C4-2B (cell line): Measurements from ENCODE around the gene SUPT4H1.

ENCODE experiments used
- H3K27ac ChIP-seq: fragments of 450-650 bp; 2 replicates; pipeline ENCODE4 v1.5.1; 2017
- ZFX ChIP-seq: fragments of 450-650 bp; IDR thresholded peaks from 2 replicates; pipeline ENCODE4 v1.6.1; 2017
- TF ChIP-seq, protein P1 (sequence below): fragments of 450-650 bp; conservative IDR thresholded peaks from 2 replicates; pipeline ENCODE4 v1.5.1; 2017; ENCODE audit warnings: mild to moderate bottlenecking

The SUPT4H1 gene

DNA sequence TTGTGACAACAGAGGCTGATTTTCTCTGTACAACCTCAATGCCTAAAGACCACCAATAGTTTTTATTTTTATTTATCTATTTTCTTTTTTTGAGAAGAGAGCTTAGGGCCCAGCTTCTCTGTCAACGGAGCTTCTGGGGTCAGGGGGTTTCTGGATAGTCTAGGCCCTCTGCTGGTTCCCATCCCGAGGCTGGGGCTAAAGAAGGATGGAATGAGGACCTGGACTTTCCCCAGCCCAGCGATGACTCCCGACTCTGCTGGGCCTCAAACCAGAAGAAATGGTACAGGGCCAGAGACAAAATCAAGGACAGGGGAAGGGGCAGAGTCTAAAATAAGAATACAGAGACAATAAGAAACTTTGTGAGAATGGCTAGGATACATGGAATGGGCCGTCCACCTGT lies 17.7 kb downstream of the SUPT4H1 start:
- H3K27ac ChIP-seq: no peak overlapping the region
- TF ChIP-seq, protein P1, sequence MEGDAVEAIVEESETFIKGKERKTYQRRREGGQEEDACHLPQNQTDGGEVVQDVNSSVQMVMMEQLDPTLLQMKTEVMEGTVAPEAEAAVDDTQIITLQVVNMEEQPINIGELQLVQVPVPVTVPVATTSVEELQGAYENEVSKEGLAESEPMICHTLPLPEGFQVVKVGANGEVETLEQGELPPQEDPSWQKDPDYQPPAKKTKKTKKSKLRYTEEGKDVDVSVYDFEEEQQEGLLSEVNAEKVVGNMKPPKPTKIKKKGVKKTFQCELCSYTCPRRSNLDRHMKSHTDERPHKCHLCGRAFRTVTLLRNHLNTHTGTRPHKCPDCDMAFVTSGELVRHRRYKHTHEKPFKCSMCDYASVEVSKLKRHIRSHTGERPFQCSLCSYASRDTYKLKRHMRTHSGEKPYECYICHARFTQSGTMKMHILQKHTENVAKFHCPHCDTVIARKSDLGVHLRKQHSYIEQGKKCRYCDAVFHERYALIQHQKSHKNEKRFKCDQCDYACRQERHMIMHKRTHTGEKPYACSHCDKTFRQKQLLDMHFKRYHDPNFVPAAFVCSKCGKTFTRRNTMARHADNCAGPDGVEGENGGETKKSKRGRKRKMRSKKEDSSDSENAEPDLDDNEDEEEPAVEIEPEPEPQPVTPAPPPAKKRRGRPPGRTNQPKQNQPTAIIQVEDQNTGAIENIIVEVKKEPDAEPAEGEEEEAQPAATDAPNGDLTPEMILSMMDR: no peak
- no peak for TF ChIP-seq ZFX

DNA sequence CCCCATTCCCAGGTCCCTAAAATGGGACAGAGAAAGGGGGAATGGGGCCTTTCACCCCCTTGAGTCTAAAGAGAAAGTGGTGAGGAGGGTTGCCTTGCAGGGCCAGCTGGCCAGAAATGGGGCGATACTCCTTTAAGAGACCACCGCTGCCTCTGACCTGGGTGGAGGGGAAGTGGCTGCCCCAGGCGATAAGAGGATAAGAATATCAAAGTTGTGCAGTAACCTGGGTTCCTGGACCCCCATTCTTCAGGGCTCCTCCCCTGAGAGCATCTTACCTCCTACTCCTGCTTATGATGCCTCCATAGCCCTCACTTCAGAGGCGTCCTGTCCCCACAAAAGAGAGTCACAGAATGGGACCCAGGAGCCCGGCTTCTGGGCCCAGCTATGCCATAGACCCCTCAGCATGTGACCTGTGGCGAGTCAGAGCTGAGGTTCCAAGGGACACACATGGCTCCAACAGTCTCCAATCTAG lies 18.2 kb downstream of the SUPT4H1 start:
- no peak overlapping the region for H3K27ac ChIP-seq
- TF ChIP-seq ZFX: no peak
- TF ChIP-seq, protein P1: no peak

DNA sequence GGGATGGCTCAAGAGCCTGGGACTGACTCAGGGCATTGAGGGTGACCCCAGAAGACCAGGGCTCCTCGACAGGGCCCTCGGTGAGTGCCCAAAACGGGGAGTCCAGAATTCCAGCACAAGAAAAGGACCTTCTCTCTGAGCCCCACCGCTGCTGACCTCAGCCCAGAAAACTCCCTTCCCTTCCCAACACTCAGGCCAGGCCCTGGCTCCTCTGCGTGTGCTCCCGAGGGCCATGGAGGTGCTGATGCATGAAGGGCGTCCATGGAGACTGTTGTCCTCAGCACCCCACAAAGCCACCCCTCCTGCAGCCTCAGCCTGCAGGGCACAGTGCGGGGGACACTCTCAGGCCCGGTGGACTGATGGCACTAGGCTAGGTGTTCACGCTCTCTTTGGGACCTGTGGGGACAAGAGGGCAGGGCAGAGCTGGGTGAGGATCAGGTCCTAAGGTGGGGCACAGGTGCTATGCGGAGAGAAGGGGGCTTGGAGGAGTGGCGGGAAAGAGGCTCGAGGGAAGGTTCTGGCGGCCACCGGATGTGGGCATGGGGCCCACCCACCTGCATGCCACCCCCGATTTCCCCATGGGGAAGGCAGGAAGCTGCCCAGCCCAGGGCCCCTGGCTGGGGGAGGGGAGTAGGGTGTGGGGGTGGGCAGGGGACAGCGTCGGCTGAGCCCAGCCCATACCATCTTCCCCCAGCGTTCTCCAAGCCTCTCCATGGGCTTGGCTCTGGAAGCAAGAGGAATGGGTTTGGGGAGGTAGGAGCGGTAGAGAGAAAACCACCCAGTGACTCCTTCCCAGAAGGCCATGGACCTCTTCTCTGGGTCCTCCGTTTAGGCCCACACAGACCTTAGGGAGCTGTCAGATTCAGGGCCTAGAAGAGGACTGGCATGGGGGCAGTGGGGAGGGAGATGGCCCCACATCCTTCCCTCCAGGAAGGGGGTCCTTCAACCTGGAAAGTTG lies 18.9 kb downstream of the SUPT4H1 start:
- TF ChIP-seq, protein P1: no peak
- TF ChIP-seq ZFX: no peak
- H3K27ac ChIP-seq: no peak overlapping the region

DNA sequence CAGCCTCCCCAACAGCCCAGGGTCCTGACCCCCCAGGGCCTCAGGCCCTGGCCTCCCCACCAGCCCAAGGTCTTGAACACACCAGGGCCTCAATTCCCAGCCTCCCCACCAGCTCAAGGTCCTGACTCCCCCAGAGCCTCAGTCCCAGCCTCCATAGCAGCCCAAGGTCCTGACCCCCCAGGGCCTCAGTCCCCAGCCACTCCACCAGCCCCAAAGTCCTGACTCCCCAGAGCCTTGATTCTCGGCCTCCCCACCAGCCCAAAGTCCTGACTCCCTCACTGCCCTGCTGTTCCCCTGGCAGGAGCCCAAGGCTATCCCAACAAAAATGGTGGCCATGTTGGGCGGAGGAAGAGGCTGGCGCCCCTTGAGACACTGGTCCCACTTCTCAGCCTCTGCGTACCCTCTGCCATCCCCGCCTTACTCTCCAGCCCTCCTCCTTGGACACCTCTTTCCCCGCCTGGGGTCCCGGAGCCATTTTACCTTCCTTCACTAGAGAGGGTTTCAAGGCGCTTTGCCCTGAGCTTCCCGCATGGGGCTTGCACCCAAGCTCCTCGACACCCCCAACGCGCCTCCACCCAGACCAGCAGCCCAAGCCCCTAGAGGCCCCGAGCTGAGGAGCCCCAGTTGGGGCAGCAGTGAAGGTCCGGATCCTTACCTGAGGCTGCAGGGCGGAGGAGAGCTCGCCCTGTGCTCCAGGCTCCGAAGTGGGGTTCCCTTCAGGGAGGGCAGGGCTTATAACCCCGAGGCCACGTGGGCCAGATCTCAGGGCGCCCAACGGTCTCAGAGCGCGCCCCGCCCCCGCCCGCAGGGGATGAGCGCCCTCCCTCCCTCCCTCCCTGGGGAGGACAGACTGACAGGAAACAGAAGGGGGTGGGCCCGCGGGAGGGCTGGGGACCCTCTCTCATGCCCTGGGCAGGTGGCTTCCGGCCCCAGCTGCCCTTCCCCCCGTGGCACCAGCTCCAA lies 19.9 kb downstream of the SUPT4H1 start:
- H3K27ac ChIP-seq: no peak overlapping the region
- TF ChIP-seq, protein P1: no peak
- TF ChIP-seq ZFX: no peak

DNA sequence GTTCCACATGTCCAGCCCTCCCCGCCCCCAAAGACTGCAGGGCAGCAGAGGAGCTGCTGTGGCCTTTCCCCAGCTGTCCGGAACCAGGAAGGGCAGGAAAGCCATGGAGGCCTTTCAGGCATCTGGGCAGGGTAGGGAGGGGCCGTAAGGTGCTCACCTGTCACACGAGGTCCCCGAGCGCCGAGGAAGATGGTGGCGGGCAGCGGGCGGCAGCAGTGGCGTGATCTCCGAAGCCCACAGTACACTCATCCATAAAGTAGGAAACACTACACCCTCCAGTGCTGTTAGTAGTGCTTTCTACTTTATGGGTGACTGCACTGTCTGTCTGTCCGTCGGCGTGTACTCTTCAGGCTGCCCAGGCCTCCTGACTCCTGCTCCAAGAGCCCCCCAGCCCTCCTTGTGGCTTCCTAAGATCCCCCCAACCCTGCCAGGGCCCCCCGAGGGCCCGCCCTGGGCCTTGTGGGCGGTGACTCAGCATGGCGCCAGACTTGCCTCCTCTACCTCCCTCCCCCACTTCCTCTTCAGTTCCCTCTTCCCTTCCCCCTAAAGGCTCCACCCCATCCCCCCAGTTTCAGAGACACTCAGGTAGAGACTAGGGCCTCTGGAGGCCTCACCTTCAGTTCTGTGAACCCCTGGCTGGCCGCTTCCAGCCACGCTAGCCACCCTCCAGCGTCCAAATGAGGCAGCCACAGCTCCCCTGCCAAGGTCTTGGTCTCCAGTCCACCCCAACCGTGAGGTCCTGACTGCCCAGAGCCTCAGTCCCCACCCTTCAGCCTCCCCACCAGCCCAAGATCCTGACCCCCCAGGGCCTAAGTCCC lies 20.8 kb downstream of the SUPT4H1 start:
- no peak overlapping the region for H3K27ac ChIP-seq
- TF ChIP-seq, protein P1: no peak
- TF ChIP-seq ZFX: no peak

DNA sequence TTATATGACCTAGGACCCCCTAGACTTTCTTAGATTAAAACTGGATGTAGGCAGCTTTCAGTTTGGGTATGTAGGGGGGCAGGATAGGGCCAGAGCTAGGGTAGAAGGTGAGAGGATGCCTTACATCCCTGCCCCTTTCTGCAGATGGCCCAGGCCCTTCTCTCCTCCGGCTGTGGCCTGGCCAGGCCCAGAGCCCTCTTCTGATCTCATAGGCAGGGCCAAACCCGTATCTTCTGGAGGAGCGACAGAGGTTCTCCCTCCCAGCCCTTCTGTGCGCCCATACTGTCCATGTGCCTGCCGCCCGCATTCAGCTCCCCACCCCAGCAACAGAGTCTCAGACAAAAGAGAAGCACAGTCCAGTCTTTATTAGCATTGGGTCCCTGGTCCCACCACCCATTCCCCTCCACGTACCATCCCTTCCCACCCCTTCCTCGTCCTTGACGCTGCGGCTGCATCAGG lies 21.4 kb downstream of the SUPT4H1 start:
- H3K27ac ChIP-seq: no peak overlapping the region
- TF ChIP-seq, protein P1: no peak
- no peak for TF ChIP-seq ZFX
